GM12878 (cell line): ENCODE measurements around the gene MRTFB. TPM values are rescaled to one million over a fixed set of nuclear protein-coding genes. Genes with fewer than 3 reads are reported as not detected.

Source experiments
- ATAC-seq: fragments of 200-7000 bp; cut with Tn5 transposase; 3 replicates; pipeline ENCODE4 v1.9.1; 2020; ENCODE audit warnings: mild to moderate bottlenecking, moderate library complexity
- BruUV-seq: library from RNA; stranded (reverse); fragments of 400-500 nt; replicated peaks from 2 replicates; lab custom pipeline; 2021; lab: Mats Ljungman, UMichigan
- CTCF ChIA-PET: fragments of 300-600 bp; sonication (Branson Sonifier 250); formaldehyde crosslinking; extraction: SDS; loops from one replicate; lab custom pipeline; 2021; ENCODE audit warnings: inconsistent platforms; lab: Yijun Ruan, JAX
- POLR2A ChIA-PET: fragments of 350-600 bp; formaldehyde crosslinking; extraction: SDS; loops from one replicate; lab custom pipeline; 2021; ENCODE audit warnings: inconsistent platforms; lab: Charles Lee
- RAD21 ChIA-PET: fragments of 300-600 bp; sonication (Branson Sonifier 250); formaldehyde crosslinking; loops from one replicate; lab custom pipeline; 2023; ENCODE audit warnings: antibody characterized with exemption; ENCODE audit not compliant: unreplicated experiment; lab: Charles Lee
- SMC1A ChIA-PET: fragments of 300-600 bp; sonication (Branson Sonifier 250); formaldehyde crosslinking; loops from one replicate; lab custom pipeline; 2023; ENCODE audit not compliant: unreplicated experiment, uncharacterized antibody; lab: Charles Lee
- DNase-seq: peaks from one replicate; pipeline ENCODE4 v3.0.0-alpha.2; 2011; ENCODE audit warnings: low read depth, low spot score
- FAIRE-seq: peaks from 3 replicates; lab custom pipeline; 2011; peaks lifted over from hg19 to GRCh38; lab: Jason Lieb, UNC
- H2AFZ ChIP-seq: 2 replicates; pipeline ENCODE4 v1.6.0; 2011; ENCODE audit warnings: low read depth, low read length, control low read depth; ENCODE audit not compliant: control insufficient read depth
- H3K27ac ChIP-seq: 2 replicates; pipeline ENCODE4 v1.5.1; 2011; ENCODE audit warnings: control low read depth; ENCODE audit not compliant: control insufficient read depth, insufficient read depth
- H3K27me3 ChIP-seq, 2 experiments: replicated peaks in 1 of 2; 2 replicates each; pipeline versions ENCODE4 v1.6.0 to v1.6.1; 2011; ENCODE audit warnings: low read length in 1 of 2; ENCODE audit not compliant: control insufficient read depth in 2 of 2, insufficient read depth in 2 of 2
- H3K36me3 ChIP-seq, 2 experiments: 2 replicates each; pipeline ENCODE4 v1.5.1; 2011; ENCODE audit warnings: low read length in 1 of 2; ENCODE audit not compliant: control insufficient read depth in 2 of 2, insufficient read depth in 2 of 2
- H3K4me1 ChIP-seq: 2 replicates; pipeline ENCODE4 v1.6.1; 2011; ENCODE audit warnings: mild to moderate bottlenecking, low read length, moderate library complexity, mixed read lengths; ENCODE audit not compliant: control insufficient read depth, insufficient read depth
- H3K4me2 ChIP-seq: 2 replicates; pipeline ENCODE4 v1.6.0; 2011; ENCODE audit warnings: control low read depth; ENCODE audit not compliant: control insufficient read depth, insufficient read depth
- H3K4me3 ChIP-seq: fragments of 200-600 bp; sonication (generic); 2 replicates; pipeline ENCODE4 v1.5.1; 2016
- H3K79me2 ChIP-seq: 2 replicates; pipeline ENCODE4 v1.6.0; 2011; ENCODE audit warnings: low read length; ENCODE audit not compliant: control insufficient read depth, insufficient read depth
- H3K9ac ChIP-seq: 2 replicates; pipeline ENCODE4 v1.8.0; 2011; ENCODE audit warnings: low read length, control low read depth, mixed read lengths; ENCODE audit not compliant: control insufficient read depth, insufficient read depth
- H3K9me3 ChIP-seq: replicated peaks from 3 replicates; pipeline ENCODE4 v1.5.1; 2011; ENCODE audit warnings: mild to moderate bottlenecking, low read length; ENCODE audit not compliant: control insufficient read depth, insufficient read depth
- H4K20me1 ChIP-seq: 2 replicates; pipeline ENCODE4 v1.6.0; 2011; ENCODE audit not compliant: control insufficient read depth, insufficient read depth
- BCL3 ChIP-seq: IDR thresholded peaks from 2 replicates; pipeline ENCODE4 v1.6.1; 2011; ENCODE audit warnings: borderline replicate concordance, low read depth, mild to moderate bottlenecking, moderate library complexity, low read length; ENCODE audit not compliant: insufficient read depth, poor library complexity, severe bottlenecking
- CBFB ChIP-seq: IDR thresholded peaks from 2 replicates; pipeline ENCODE4 v1.6.1; 2016; ENCODE audit warnings: antibody characterized with exemption, low read depth
- EGR1 ChIP-seq, 2 experiments: IDR thresholded peaks; 1 replicate in 1 of 2; 2 replicates in 1 of 2; pipeline ENCODE4 v1.6.1; 2011 to 2012; ENCODE audit warnings: low read depth in 2 of 2, low read length in 2 of 2, borderline replicate concordance in 1 of 2, mild to moderate bottlenecking in 1 of 2, moderate library complexity in 1 of 2
- IRF5 ChIP-seq: fragments of 450-650 bp; IDR thresholded peaks from 2 replicates; pipeline ENCODE4 v1.6.1; 2017; ENCODE audit warnings: borderline replicate concordance
- NFYB ChIP-seq: IDR thresholded peaks from 2 replicates; pipeline ENCODE4 v1.6.1; 2011; ENCODE audit warnings: low read depth, mild to moderate bottlenecking, low read length, improper control_type of control experiment, moderate library complexity; ENCODE audit not compliant: insufficient read depth
- POLR2A ChIP-seq: IDR thresholded peaks from 2 replicates; pipeline ENCODE4 v1.6.1; 2011; ENCODE audit warnings: low read depth, mild to moderate bottlenecking, low read length
- PRDM15 ChIP-seq: fragments of 450-650 bp; formaldehyde crosslinking; IDR thresholded peaks from 2 replicates; pipeline ENCODE4 v1.4.0; 2020; ENCODE audit warnings: mild to moderate bottlenecking, moderate library complexity
- ZNF622 ChIP-seq: fragments of 450-650 bp; IDR thresholded peaks from 2 replicates; pipeline ENCODE4 v1.6.1; 2017; ENCODE audit warnings: mild to moderate bottlenecking, inconsistent platforms
- WGBS: methylation state at CpG from one replicate; pipeline ENCODE4 v1.1.6; 2016; ENCODE audit warnings: low lambda C conversion rate; ENCODE audit not compliant: insufficient replicate concordance, insufficient coverage; ENCODE audit errors: missing lambda C conversion rate; 5-methylcytosine and 5-hydroxymethylcytosine counted together
- in situ Hi-C: fragments of 300-500 bp; cut with MboI; formaldehyde crosslinking; loops from 9 replicates; pipeline ENCODE4 v1.14.3; 2018; ENCODE audit warnings: mixed read lengths
- intact Hi-C: fragments of 100-400 bp; cut with micrococcal nuclease; formaldehyde crosslinking; loops from one replicate; pipeline ENCODE4 v1.14.2; 2022; ENCODE audit not compliant: unreplicated experiment
- polyA plus RNA-seq, 11 experiments: library from polyadenylated mRNA; depleted of rRNA in 4 of 11; unstranded in 6 of 11; stranded (reverse) in 5 of 11; fragments of >200 nt; fragmentation: Nextera tagmentation in 4 of 11; fragmentation: Illumina TruSeq in 1 of 11; extraction: Ambion mirVana in 4 of 11; extraction: Trizol in 1 of 11; gene quantifications; 1 replicate in 1 of 11; 2 replicates in 10 of 11; pipeline versions ENCODE4 v1.2.1 to v1.2.3, GENCODE V29; 2011 to 2016; ENCODE audit warnings: inconsistent platforms in 2 of 11, missing spikeins in 2 of 11, low read depth in 1 of 11
- total RNA-seq, 4 experiments: library from RNA; depleted of rRNA in 3 of 4; stranded (reverse); fragments of >200 nt in 3 of 4; fragmentation: Illumina TruSeq in 1 of 4; extraction: Trizol in 1 of 4; gene quantifications; 2 replicates each; pipeline versions ENCODE4 v1.2.1 to v1.2.3, GENCODE V29; 2013 to 2021
- TF ChIP-seq, protein P1 (sequence below): IDR thresholded peaks from 2 replicates; pipeline ENCODE4 v1.6.1; 2012; ENCODE audit warnings: low read depth, low read length, improper control_type of control experiment

Gene MRTFB
- total and polyA plus RNA-seq, 10 of the 15 experiments (the other 5 are each of a cell fraction or from before 2014, with no cell fraction given), result 2.1 to 14.3 (median 8.0) TPM

GRCh38 chr16:14129502-14129901, 58.4 kb downstream of the MRTFB start (continued):
- no peak for TF ChIP-seq BCL3

GRCh38 chr16:14131774-14132695, 60.9 kb downstream of the MRTFB start:
- Histone ChIP-seq H3K4me3 (no peak overlapping the region), H3K36me3 (no peaks in the 10 kb centered on the region; a peak in 1 of 4 replicates), H3K27ac (no peak overlapping the region), H3K9me3 (no peaks in the 10 kb centered on the region; the same call in 1 of the 3 replicates), H3K4me1 (no peaks in the 10 kb centered on the region; the same call in 1 of the 2 replicates), H3K27me3 (no peaks in the 10 kb centered on the region), H3K4me2 (no peak overlapping the region), H4K20me1 (no peaks in the 10 kb centered on the region), H3K79me2 (no peaks in the 10 kb centered on the region), H3K9ac (no peak overlapping the region), H2AFZ (no peak overlapping the region)
- ChIA-PET RAD21 (interaction anchor here (0.8 kb wide), 2 partner anchors 11 to 30 kb away, joined by 3 to 4 read pairs; no protein-coding TSS in a partner anchor), CTCF (interaction anchor here (0.7 kb wide), 1 partner anchor 208 kb away, joined by 3 read pairs; no protein-coding TSS in a partner anchor), POLR2A (interaction anchor here (0.7 kb wide), 1 partner anchor 11 kb away, joined by 3 read pairs; no protein-coding TSS in a partner anchor), SMC1A (interaction anchor here (0.6 to 0.9 kb wide), 2 partner anchors 14 to 1104 kb away, joined by 3 read pairs; no protein-coding TSS in a partner anchor)
- ATAC-seq, result no peak; the same call in 2 of the 3 replicates
- TF ChIP-seq, protein P1, sequence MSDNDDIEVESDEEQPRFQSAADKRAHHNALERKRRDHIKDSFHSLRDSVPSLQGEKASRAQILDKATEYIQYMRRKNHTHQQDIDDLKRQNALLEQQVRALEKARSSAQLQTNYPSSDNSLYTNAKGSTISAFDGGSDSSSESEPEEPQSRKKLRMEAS, result no peak
- TF ChIP-seq POLR2A (no peak), NFYB (no peak), PRDM15 (CRISPR knock-in tag) (no peak), ZNF622 (no peak), CBFB (no peak), IRF5 (no peak), EGR1 (IDR thresholded peaks at IDR 0.05; ENCODE audit: borderline replicate concordance in 1 of 2, low read depth in 2 of 2, low read length in 2 of 2) (no peak)
- intact Hi-C loops, result no loop called here
- WGBS, result 80% methylated on average over 4 of the region's 4 CpGs
- in situ Hi-C loops, result no loop called here
- FAIRE-seq, result no peak
- no peak for DNase-seq
- no TSS peak for BruUV-seq
